Fibroblast of pulmonary artery (primary cell): ENCODE results near the gene DRD4.

Experiments used
- DNase-seq: peaks from one replicate; pipeline ENCODE4 v3.0.0-alpha.2; 2010; ENCODE audit warnings: low read depth
- H3K4me3 ChIP-seq: replicated peaks from 2 replicates; pipeline ENCODE4 v1.5.1; 2011; ENCODE audit warnings: low read depth, mild to moderate bottlenecking, control low read depth, low read length, moderate library complexity
- CTCF ChIP-seq: IDR thresholded peaks from 2 replicates; pipeline ENCODE4 v1.5.1; 2011; ENCODE audit warnings: mild to moderate bottlenecking, control low read depth, low read length, inconsistent platforms; ENCODE audit errors: missing control alignments

Gene DRD4

GRCh38 chr11:605286-606129, 31.6 kb upstream of the DRD4 start:
- no peak for DNase-seq
- H3K4me3 ChIP-seq, result no peak overlapping the region
- TF ChIP-seq CTCF, result no peak

- DNase-seq, result peak; percentile 88
- H3K4me3 ChIP-seq, result no peak overlapping the region
- TF ChIP-seq CTCF, result no peak
These were observed 30.8 kb upstream of the DRD4 start for GRCh38 chr11:606245-606644.

GRCh38 chr11:607020-607780, 29.9 kb upstream of the DRD4 start:
- DNase-seq, result no peak
- no peak for TF ChIP-seq CTCF
- H3K4me3 ChIP-seq, result no peak overlapping the region

DNA sequence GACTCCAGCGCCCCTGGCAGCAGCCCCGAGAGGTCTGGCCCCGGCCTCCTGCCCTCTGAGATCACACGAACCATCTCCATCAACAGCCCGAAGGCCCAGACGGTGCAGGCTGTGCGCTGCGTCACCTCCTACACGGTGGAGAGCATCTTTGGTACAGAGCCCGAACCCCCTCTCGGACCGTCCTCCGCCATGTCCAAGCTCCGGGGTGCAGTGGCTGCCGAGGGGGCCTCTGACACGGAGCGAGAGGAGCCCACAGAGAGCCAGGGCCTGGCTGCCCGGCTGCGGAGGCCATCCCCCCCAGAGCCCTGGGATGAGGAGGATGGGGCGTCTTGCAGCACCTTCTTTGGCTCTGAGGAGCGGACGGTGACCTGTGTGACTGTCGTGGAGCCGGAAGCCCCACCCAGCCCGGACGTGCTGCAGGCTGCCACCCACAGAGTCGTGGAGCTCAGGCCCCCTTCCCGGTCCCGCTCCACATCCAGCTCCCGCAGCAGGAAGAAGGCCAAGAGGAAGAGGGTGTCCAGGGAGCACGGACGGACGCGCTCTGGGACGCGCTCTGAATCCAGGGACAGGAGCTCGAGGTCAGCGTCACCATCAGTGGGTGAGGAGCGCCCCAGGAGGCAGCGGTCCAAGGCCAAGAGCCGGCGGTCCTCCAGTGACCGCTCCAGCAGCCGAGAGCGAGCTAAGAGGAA, 29.0 kb upstream of the DRD4 start:
- DNase-seq, result no peak
- H3K4me3 ChIP-seq, result no peak overlapping the region
- no peak for TF ChIP-seq CTCF

- DNase-seq, result no peak
- no peak overlapping the region for H3K4me3 ChIP-seq
- TF ChIP-seq CTCF, result no peak
These were observed 28.2 kb upstream of the DRD4 start for GRCh38 chr11:608791-609251.

GRCh38 chr11:609341-609811, 27.7 kb upstream of the DRD4 start:
- H3K4me3 ChIP-seq, result no peak overlapping the region
- no peak for DNase-seq
- no peak for TF ChIP-seq CTCF
